HFFc6 (cell line): Measurements from ENCODE around the gene CYP26A1. TPM values are rescaled to one million over a fixed set of nuclear protein-coding genes. Genes with fewer than 3 reads are reported as not detected.

Experiments used
- DNase-seq: peaks from one replicate; pipeline ENCODE4 v3.0.0-alpha.2; 2018
- H3K27ac Mint-ChIP-seq: 2 replicates; pipeline ENCODE4 v1.8.0; 2020; ENCODE audit warnings: mild to moderate bottlenecking, mixed read lengths
- H3K27me3 Mint-ChIP-seq: 2 replicates; pipeline ENCODE4 v1.8.0; 2021; ENCODE audit warnings: mild to moderate bottlenecking, moderate library complexity, mixed read lengths; ENCODE audit not compliant: insufficient read depth
- H3K36me3 Mint-ChIP-seq: 2 replicates; pipeline ENCODE4 v1.8.0; 2021; ENCODE audit warnings: low read depth, mixed read lengths
- H3K4me1 Mint-ChIP-seq: 2 replicates; pipeline ENCODE4 v1.8.0; 2020; ENCODE audit warnings: low read depth, mixed read lengths
- H3K4me3 Mint-ChIP-seq: 2 replicates; pipeline ENCODE4 v1.8.0; 2020; ENCODE audit warnings: mild to moderate bottlenecking, moderate library complexity, mixed read lengths
- H3K9me3 Mint-ChIP-seq: 2 replicates; pipeline ENCODE4 v1.8.0; 2020; ENCODE audit warnings: mild to moderate bottlenecking, mixed read lengths
- CTCF ChIP-seq: fragments of 200-600 bp; sonication (generic); IDR thresholded peaks from 2 replicates; pipeline ENCODE4 v1.5.0; 2021; ENCODE audit warnings: antibody characterized with exemption, mild to moderate bottlenecking
- total RNA-seq, 6 experiments: library from RNA; stranded (reverse); fragmentation: NEBNext Ultra II Directional; extraction: Animal tissue kit (Norgen Biotek cat#: 25700); gene quantifications; 2 replicates in 1 of 6; 3 replicates in 5 of 6; pipeline ENCODE4 v1.2.3, GENCODE V29; 2021

CYP26A1 gene
- total RNA-seq, 6 experiments from 2014 or later: not detected

DNA sequence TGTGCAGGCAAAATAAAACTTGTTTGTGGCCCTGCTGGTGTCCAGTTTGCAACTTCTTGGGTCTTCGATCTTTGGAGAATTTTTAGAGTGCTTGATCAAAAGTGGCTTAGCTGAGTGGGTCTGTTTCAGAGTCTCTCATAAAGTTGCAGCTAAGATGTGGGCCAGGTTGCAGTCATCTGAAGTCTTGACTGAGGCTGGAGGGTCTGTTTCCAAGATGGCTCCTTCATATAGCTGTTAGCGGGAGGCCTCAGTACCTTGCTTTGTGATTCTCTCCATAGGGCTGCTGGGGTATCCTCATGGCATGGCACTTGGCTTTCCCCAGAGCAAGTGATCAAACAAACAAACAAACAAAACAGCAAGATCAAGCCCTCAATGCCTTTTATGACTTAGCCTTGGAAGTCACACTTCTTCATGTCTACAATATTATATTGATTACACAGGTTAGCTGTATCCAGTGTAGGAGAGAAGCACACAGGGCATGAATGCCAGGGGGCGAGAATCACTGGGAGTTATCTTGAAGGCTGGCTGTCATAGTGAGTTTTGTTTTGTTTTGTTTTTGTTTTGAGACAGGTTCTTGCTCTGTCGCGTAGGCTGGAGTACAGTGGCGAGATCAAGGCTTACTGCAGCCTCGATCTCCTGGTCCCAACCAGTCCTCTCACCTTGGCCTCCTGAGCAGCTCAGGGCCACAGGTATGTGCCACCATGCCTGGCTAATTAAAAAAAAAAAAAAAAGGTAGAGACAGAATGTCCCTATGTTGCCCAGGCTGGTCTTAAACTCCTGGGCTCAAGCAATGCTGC, 10.2 kb downstream of the CYP26A1 start:
- no peak for DNase-seq
- Mint-ChIP-seq H3K9me3 (no peaks in the 10 kb centered on the region), H3K4me1 (peaks cover 28% of the 10 kb centered on the region), H3K36me3 (no peaks in the 10 kb centered on the region), H3K27ac (no peak overlapping the region), H3K27me3 (peaks cover 12% of the 10 kb centered on the region), H3K4me3 (no peak overlapping the region)
- no peak for TF ChIP-seq CTCF

DNA sequence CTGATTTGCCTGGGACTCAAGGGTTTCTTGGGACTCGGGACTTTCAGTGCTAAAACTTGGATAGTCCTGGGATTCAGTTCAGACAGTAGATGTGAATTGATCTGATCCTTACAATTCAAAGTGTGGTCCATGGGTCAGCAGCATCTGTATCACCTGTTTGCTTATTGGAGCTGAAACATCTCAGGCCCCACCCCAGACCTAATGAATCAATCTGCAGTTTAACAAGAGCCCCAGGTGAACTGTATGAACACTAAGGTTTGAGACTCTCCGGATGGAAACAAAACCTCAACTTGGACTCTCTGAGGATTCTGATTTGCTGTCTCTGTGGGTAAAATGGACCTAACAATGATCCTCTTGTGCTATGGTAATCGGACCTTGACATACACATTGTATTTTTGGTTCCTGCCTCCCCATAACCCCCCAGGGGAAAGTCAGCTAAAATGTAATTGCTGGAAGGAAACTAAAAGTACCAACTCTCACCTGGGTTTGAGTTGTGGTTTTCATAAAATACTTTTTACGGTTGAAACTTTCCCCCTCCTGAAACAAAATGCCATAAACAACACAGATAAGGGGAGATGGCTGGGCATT, 11.7 kb downstream of the CYP26A1 start:
- no peaks in the 10 kb centered on the region for H3K9me3 Mint-ChIP-seq
- no peak overlapping the region for H3K4me3 Mint-ChIP-seq
- H3K27me3 Mint-ChIP-seq: peaks cover 12% of the 10 kb centered on the region
- H3K4me1 Mint-ChIP-seq: peaks cover 14% of the 10 kb centered on the region
- no peak for TF ChIP-seq CTCF
- no peaks in the 10 kb centered on the region for H3K36me3 Mint-ChIP-seq
- DNase-seq: no peak
- no peak overlapping the region for H3K27ac Mint-ChIP-seq

GRCh38 chr10:93086289-93086688, 12.6 kb downstream of the CYP26A1 start:
- DNase-seq: no peak
- Mint-ChIP-seq H3K9me3 (no peaks in the 10 kb centered on the region), H3K4me1 (peaks cover 6% of the 10 kb centered on the region; the same call in 1 of the 2 replicates), H3K4me3 (no peak overlapping the region), H3K27me3 (peaks cover 16% of the 10 kb centered on the region), H3K36me3 (no peaks in the 10 kb centered on the region), H3K27ac (no peak overlapping the region)
- TF ChIP-seq CTCF: no peak

GRCh38 chr10:93087846-93088245, 14.2 kb downstream of the CYP26A1 start:
- no peaks in the 10 kb centered on the region for H3K36me3 Mint-ChIP-seq
- peaks cover 17% of the 10 kb centered on the region for H3K27me3 Mint-ChIP-seq
- H3K9me3 Mint-ChIP-seq: no peaks in the 10 kb centered on the region
- DNase-seq: no peak
- no peak overlapping the region for H3K4me3 Mint-ChIP-seq
- no peak overlapping the region for H3K27ac Mint-ChIP-seq
- H3K4me1 Mint-ChIP-seq: no peaks in the 10 kb centered on the region
- TF ChIP-seq CTCF: no peak

GRCh38 chr10:93088466-93088865, 14.8 kb downstream of the CYP26A1 start:
- no peak overlapping the region for H3K27ac Mint-ChIP-seq
- no peaks in the 10 kb centered on the region for H3K4me1 Mint-ChIP-seq

More at GRCh38 chr10:93088466-93088865, 14.8 kb downstream of the CYP26A1 start:
- TF ChIP-seq CTCF: no peak
- no peaks in the 10 kb centered on the region for H3K36me3 Mint-ChIP-seq
- H3K27me3 Mint-ChIP-seq: peaks cover 20% of the 10 kb centered on the region
- no peak for DNase-seq
- no peaks in the 10 kb centered on the region for H3K9me3 Mint-ChIP-seq
- H3K4me3 Mint-ChIP-seq: no peak overlapping the region
